HCT116 (cell line): ENCODE measurements around the gene TOMM40L. TPM values are rescaled to one million over a fixed set of nuclear protein-coding genes. Genes with fewer than 3 reads are reported as not detected.

Experiments
- ATAC-seq: fragments of 200-7000 bp; cut with Tn5 transposase; 2 replicates; pipeline ENCODE4 v1.9.1; 2020; ENCODE audit warnings: mild to moderate bottlenecking, moderate library complexity
- BruUV-seq: library from RNA; stranded (reverse); fragments of 400-500 nt; replicated peaks from 2 replicates; lab custom pipeline; 2021; lab: Mats Ljungman, UMichigan
- CTCF ChIA-PET: fragments of 300-600 bp; sonication (Branson Sonifier 250); formaldehyde crosslinking; loops from one replicate; lab custom pipeline; 2021; ENCODE audit warnings: antibody characterized with exemption; lab: Charles Lee
- POLR2A ChIA-PET: fragments of 300-600, 350-600 bp; sonication (Branson Sonifier 250); formaldehyde crosslinking; loops from one replicate; lab custom pipeline; 2021; ENCODE audit warnings: antibody characterized with exemption; lab: Charles Lee
- RAD21 ChIA-PET, 2 experiments: fragments of 300-600 bp; sonication (Branson Sonifier 250); formaldehyde crosslinking; loops; one replicate each; lab custom pipeline; 2023; ENCODE audit warnings: low total read pairs in 2 of 2; ENCODE audit not compliant: uncharacterized antibody in 2 of 2, unreplicated experiment in 2 of 2, low non-redundant PET in 1 of 2; lab: Charles Lee
- DNase-seq: peaks from one replicate; pipeline ENCODE4 v3.0.0-alpha.2; 2010; ENCODE audit warnings: low read depth, low spot score
- H2AFZ ChIP-seq: fragments of 200-600 bp; shearing (Covaris generic), sonication (generic); 2 replicates; pipeline ENCODE4 v1.6.1; 2017; ENCODE audit warnings: low read depth, mixed run types, mixed read lengths, antibody characterized with exemption, low read length; ENCODE audit not compliant: poor library complexity, severe bottlenecking
- H3K27ac ChIP-seq: 2 replicates; pipeline ENCODE4 v1.5.1; 2012; ENCODE audit warnings: low read depth, low read length
- H3K27me3 ChIP-seq: fragments of 200-600 bp; sonication (generic); 2 replicates; pipeline ENCODE4 v1.6.1; 2016; ENCODE audit warnings: mixed run types, low read length, mixed read lengths; ENCODE audit not compliant: insufficient read depth
- H3K36me3 ChIP-seq, 2 experiments: fragments of 200-500 bp in 1 of 2; fragments of 200-600 bp in 1 of 2; sonication (Bioruptor generic) in 1 of 2; sonication (generic) in 1 of 2; 2 replicates each; pipeline versions ENCODE4 v1.5.1 to v1.6.1; 2014 to 2016; ENCODE audit warnings: low read length in 2 of 2, inconsistent platforms in 1 of 2, mixed read lengths in 1 of 2, mixed run types in 1 of 2; ENCODE audit not compliant: insufficient read depth in 2 of 2, control insufficient read depth in 1 of 2
- H3K4me1 ChIP-seq, 2 experiments: fragments of 200-600 bp in 1 of 2; sonication (generic) in 1 of 2; 2 replicates each; pipeline versions ENCODE4 v1.5.1 to v1.6.1; 2012 to 2017; ENCODE audit warnings: low read length in 2 of 2, inconsistent platforms in 1 of 2, mild to moderate bottlenecking in 1 of 2, mixed read lengths in 1 of 2, mixed run types in 1 of 2, moderate library complexity in 1 of 2; ENCODE audit not compliant: insufficient read depth in 2 of 2, control insufficient read depth in 1 of 2
- H3K4me2 ChIP-seq: fragments of 200-600 bp; sonication (generic); 2 replicates; pipeline ENCODE4 v1.6.1; 2017; ENCODE audit warnings: mixed run types, low read length, mixed read lengths
- H3K4me3 ChIP-seq, 2 experiments: fragments of 200-600 bp in 1 of 2; sonication (generic) in 1 of 2; replicated peaks in 1 of 2; 2 replicates each; pipeline ENCODE4 v1.5.1; 2011 to 2016; ENCODE audit warnings: low read length in 2 of 2, control low read depth in 1 of 2, low read depth in 1 of 2, mild to moderate bottlenecking in 1 of 2, mixed read lengths in 1 of 2, mixed run types in 1 of 2
- H3K79me2 ChIP-seq: fragments of 200-600 bp; sonication (generic); 2 replicates; pipeline ENCODE4 v1.6.1; 2017; ENCODE audit warnings: mild to moderate bottlenecking, mixed run types, low read length, moderate library complexity, mixed read lengths; ENCODE audit not compliant: insufficient read depth
- H3K9ac ChIP-seq: fragments of 200-600 bp; sonication (generic); 2 replicates; pipeline ENCODE4 v1.6.1; 2016; ENCODE audit warnings: low read length, mixed read lengths
- H3K9me2 ChIP-seq: fragments of 200-600 bp; sonication (generic), shearing (Covaris generic); 2 replicates; pipeline ENCODE4 v1.6.1; 2017; ENCODE audit warnings: mixed run types, mild to moderate bottlenecking, moderate library complexity; ENCODE audit not compliant: insufficient read depth
- H3K9me3 ChIP-seq, 2 experiments: fragments of 200-500 bp in 1 of 2; fragments of 200-600 bp in 1 of 2; sonication (Bioruptor generic) in 1 of 2; sonication (generic) in 1 of 2; 2 replicates each; pipeline ENCODE4 v1.6.1; 2014 to 2017; ENCODE audit warnings: low read length in 2 of 2, mixed read lengths in 2 of 2, inconsistent platforms in 1 of 2, low read depth in 1 of 2, mild to moderate bottlenecking in 1 of 2, mixed run types in 1 of 2, moderate library complexity in 1 of 2; ENCODE audit not compliant: control insufficient read depth in 1 of 2, insufficient read depth in 1 of 2
- H4K20me1 ChIP-seq: fragments of 200-600 bp; sonication (generic), shearing (Covaris generic); 2 replicates; pipeline ENCODE4 v1.6.1; 2017; ENCODE audit warnings: mixed run types, mild to moderate bottlenecking, moderate library complexity; ENCODE audit not compliant: insufficient read depth
- EGR1 ChIP-seq: IDR thresholded peaks from 2 replicates; pipeline ENCODE4 v1.6.1; 2012; ENCODE audit warnings: low read depth
- FOSL1 ChIP-seq: IDR thresholded peaks from 2 replicates; pipeline ENCODE4 v1.6.1; 2012; ENCODE audit warnings: low read depth
- JUND ChIP-seq: IDR thresholded peaks from 2 replicates; pipeline ENCODE4 v1.6.1; 2012
- SP1 ChIP-seq: IDR thresholded peaks from 2 replicates; pipeline ENCODE4 v1.6.1; 2012; ENCODE audit warnings: low read depth
- SRF ChIP-seq: IDR thresholded peaks from 2 replicates; pipeline ENCODE4 v1.6.1; 2012; ENCODE audit warnings: low read depth
- TCF7L2 ChIP-seq: IDR thresholded peaks from 2 replicates; pipeline ENCODE4 v1.7.0; 2011; ENCODE audit warnings: borderline replicate concordance, inconsistent platforms; ENCODE audit not compliant: insufficient read depth, insufficient read length; ENCODE audit errors: extremely low read depth
- ZBTB33 ChIP-seq: IDR thresholded peaks from 2 replicates; pipeline ENCODE4 v1.6.1; 2011; ENCODE audit warnings: mild to moderate bottlenecking, low read length, moderate library complexity; ENCODE audit not compliant: insufficient replicate concordance; ENCODE audit errors: extremely low read depth
- ZFX ChIP-seq: fragments of 450-650 bp; IDR thresholded peaks from 2 replicates; pipeline ENCODE4 v1.6.1; 2017
- intact Hi-C: fragments of 100-400 bp; cut with micrococcal nuclease; formaldehyde crosslinking; loops from 2 replicates; pipeline ENCODE4 v1.10.0; 2022
- total RNA-seq: library from RNA; stranded (reverse); gene quantifications from one replicate; pipeline ENCODE4 v1.2.1, GENCODE V29; 2021; ENCODE audit not compliant: unreplicated experiment

The TOMM40L gene
- total RNA-seq, 1 experiment from 2014 or later = 9.8 TPM

- Histone ChIP-seq H3K9me2 (0 out of 2 replicates have a peak, but pooled peaks cover 3% of the 10 kb centered on the region), H4K20me1 (no peaks in the 10 kb centered on the region), H2AFZ (no peak overlapping the region)
- TF ChIP-seq SRF (no peak), FOSL1 (no peak), ZFX (no peak), TCF7L2 (peak; percentile 46), EGR1 (no peak), JUND (no peak), SP1 (no peak), ZBTB33 (no peak)
- TF ChIP-seq, all 23 proteins: peak for 1
- no peak overlapping the region for H3K4me3 ChIP-seq
- no peaks in the 10 kb centered on the region for H3K27me3 ChIP-seq
- H3K4me2 ChIP-seq = no peak overlapping the region
- no peak for ATAC-seq
- H3K9me3 ChIP-seq = no peaks in the 10 kb centered on the region
- no peak overlapping the region for H3K9ac ChIP-seq
- no peaks in the 10 kb centered on the region for H3K79me2 ChIP-seq
- ChIA-PET RAD21 (no interaction called here), POLR2A (no interaction called here), CTCF (no interaction called here)
- BruUV-seq = no TSS peak
- no peak for DNase-seq
- H3K27ac ChIP-seq = no peak overlapping the region
- intact Hi-C loops = no loop called here
- peaks cover under 1 to 1% of the 10 kb centered on the region in 2 experiments; a peak in 3 of 4 replicates for H3K4me1 ChIP-seq
- H3K36me3 ChIP-seq = peaks cover 0 to 2% of the 10 kb centered on the region in 2 experiments; a peak in 1 of 4 replicates
Measured at GRCh38 chr1:161220002-161220401, 5.9 kb upstream of the TOMM40L start.
